Measurements from ENCODE around the gene CACNA1C. TPM values are rescaled to one million over a fixed set of nuclear protein-coding genes. Genes with fewer than 3 reads are reported as not detected.

CACNA1C gene
- total and polyA plus RNA-seq, 5 donors from 2014 or later = 0.02 to 0.14 (median 0.10) TPM

GRCh38 chr12:2457933-2458414, 405.2 kb downstream of the CACNA1C start:
- Histone ChIP-seq H3K27me3 (ENCODE audit: control insufficient read depth, insufficient read depth, low read length) (no peaks in the 10 kb centered on the region), H3K9me3 (ENCODE audit: control insufficient read depth in 2 of 2, low read length in 2 of 2) (no peaks in the 10 kb centered on the region), H3K4me3 (ENCODE audit: low read depth, low read length) (no peak overlapping the region), H3K4me1 (ENCODE audit: control insufficient read depth, insufficient read depth, low read length, poor library complexity, severe bottlenecking) (no peaks in the 10 kb centered on the region), H3K36me3 (ENCODE audit: control insufficient read depth, insufficient read depth, low read length) (no peaks in the 10 kb centered on the region), H3K27ac (ENCODE audit: insufficient read depth, low read length, poor library complexity, severe bottlenecking) (no peak overlapping the region)
- H3K36me3 Mint-ChIP-seq = no peaks in the 10 kb centered on the region
- DNase-seq (no peak), ATAC-seq (ENCODE audit: low read depth in 2 of 2) (no peak)
- no peak overlapping the region for H3K27ac Mint-ChIP-seq
- no peaks in the 10 kb centered on the region for H3K4me1 Mint-ChIP-seq
- H3K27me3 Mint-ChIP-seq = no peaks in the 10 kb centered on the region
- H3K9me3 Mint-ChIP-seq = peaks cover 0 to 3% (median 0%) of the 10 kb centered on the region in 7 donors
- H3K4me3 Mint-ChIP-seq = no peak overlapping the region

- DNase-seq = no peak
- H3K4me1 Mint-ChIP-seq = no peaks in the 10 kb centered on the region
Observed at GRCh38 chr12:2460051-2460670, 407.4 kb downstream of the CACNA1C start.

GRCh38 chr12:2461046-2461445, 408.3 kb downstream of the CACNA1C start:
- Mint-ChIP-seq H3K4me3 (no peak overlapping the region), H3K27ac (no peak overlapping the region), H3K4me1 (no peaks in the 10 kb centered on the region), H3K36me3 (no peaks in the 10 kb centered on the region), H3K9me3 (peaks cover 0 to 3% (median 0%) of the 10 kb centered on the region in 7 donors), H3K27me3 (no peaks in the 10 kb centered on the region)
- Histone ChIP-seq H3K4me1 (ENCODE audit: control insufficient read depth, insufficient read depth, low read length, poor library complexity, severe bottlenecking) (no peaks in the 10 kb centered on the region), H3K9me3 (ENCODE audit: control insufficient read depth in 2 of 2, low read length in 2 of 2) (no peaks in the 10 kb centered on the region), H3K27ac (ENCODE audit: insufficient read depth, low read length, poor library complexity, severe bottlenecking) (no peak overlapping the region), H3K4me3 (ENCODE audit: low read depth, low read length) (no peak overlapping the region), H3K36me3 (ENCODE audit: control insufficient read depth, insufficient read depth, low read length) (no peaks in the 10 kb centered on the region), H3K27me3 (ENCODE audit: control insufficient read depth, insufficient read depth, low read length) (no peaks in the 10 kb centered on the region)
- DNase-seq (no peak), ATAC-seq (ENCODE audit: low read depth in 2 of 2) (no peak)

More at GRCh38 chr12:2460051-2460670, 407.4 kb downstream of the CACNA1C start:
- no peak overlapping the region for H3K4me3 Mint-ChIP-seq
- Histone ChIP-seq H3K27me3 (ENCODE audit: control insufficient read depth, insufficient read depth, low read length) (no peaks in the 10 kb centered on the region), H3K36me3 (ENCODE audit: control insufficient read depth, insufficient read depth, low read length) (no peaks in the 10 kb centered on the region), H3K4me1 (ENCODE audit: control insufficient read depth, insufficient read depth, low read length, poor library complexity, severe bottlenecking) (no peaks in the 10 kb centered on the region), H3K9me3 (ENCODE audit: control insufficient read depth in 2 of 2, low read length in 2 of 2) (no peaks in the 10 kb centered on the region), H3K27ac (ENCODE audit: insufficient read depth, low read length, poor library complexity, severe bottlenecking) (no peak overlapping the region), H3K4me3 (ENCODE audit: low read depth, low read length) (no peak overlapping the region)
- H3K27me3 Mint-ChIP-seq = no peaks in the 10 kb centered on the region
- no peak overlapping the region for H3K27ac Mint-ChIP-seq
- H3K9me3 Mint-ChIP-seq = peaks cover 0 to 3% (median 0%) of the 10 kb centered on the region in 7 donors
- ATAC-seq (ENCODE audit: low read depth in 2 of 2) = no peak
- H3K36me3 Mint-ChIP-seq = no peaks in the 10 kb centered on the region

- Mint-ChIP-seq H3K9me3 (peaks cover 0 to 3% (median 0%) of the 10 kb centered on the region in 7 donors), H3K27ac (no peak overlapping the region), H3K4me1 (no peaks in the 10 kb centered on the region), H3K27me3 (no peaks in the 10 kb centered on the region), H3K4me3 (no peak overlapping the region), H3K36me3 (no peaks in the 10 kb centered on the region)
- H3K4me3 ChIP-seq (ENCODE audit: low read depth, low read length) = no peak overlapping the region
- no peak overlapping the region for H3K27ac ChIP-seq (ENCODE audit: insufficient read depth, low read length, poor library complexity, severe bottlenecking)
- no peak for DNase-seq
- H3K36me3 ChIP-seq (ENCODE audit: control insufficient read depth, insufficient read depth, low read length) = no peaks in the 10 kb centered on the region
- ATAC-seq (ENCODE audit: low read depth in 2 of 2) = no peak
- no peaks in the 10 kb centered on the region for H3K27me3 ChIP-seq (ENCODE audit: control insufficient read depth, insufficient read depth, low read length)
- H3K9me3 ChIP-seq (ENCODE audit: control insufficient read depth in 2 of 2, low read length in 2 of 2) = no peaks in the 10 kb centered on the region
- no peaks in the 10 kb centered on the region for H3K4me1 ChIP-seq (ENCODE audit: control insufficient read depth, insufficient read depth, low read length, poor library complexity, severe bottlenecking)
Observed at GRCh38 chr12:2461645-2462044, 408.9 kb downstream of the CACNA1C start.

- ATAC-seq (ENCODE audit: low read depth in 2 of 2) = no peak
- Mint-ChIP-seq H3K4me1 (no peaks in the 10 kb centered on the region), H3K9me3 (peaks cover 0 to 3% (median 0%) of the 10 kb centered on the region in 7 donors), H3K27ac (no peak overlapping the region), H3K27me3 (no peaks in the 10 kb centered on the region), H3K4me3 (no peak overlapping the region), H3K36me3 (no peaks in the 10 kb centered on the region)
- Histone ChIP-seq H3K36me3 (ENCODE audit: control insufficient read depth, insufficient read depth, low read length) (no peaks in the 10 kb centered on the region), H3K4me3 (ENCODE audit: low read depth, low read length) (no peak overlapping the region), H3K27ac (ENCODE audit: insufficient read depth, low read length, poor library complexity, severe bottlenecking) (no peak overlapping the region), H3K9me3 (ENCODE audit: control insufficient read depth in 2 of 2, low read length in 2 of 2) (no peaks in the 10 kb centered on the region), H3K4me1 (ENCODE audit: control insufficient read depth, insufficient read depth, low read length, poor library complexity, severe bottlenecking) (no peaks in the 10 kb centered on the region), H3K27me3 (ENCODE audit: control insufficient read depth, insufficient read depth, low read length) (no peaks in the 10 kb centered on the region)
- DNase-seq = no peak
Observed at GRCh38 chr12:2462087-2462486, 409.3 kb downstream of the CACNA1C start.

- no peak overlapping the region for H3K27ac Mint-ChIP-seq
- no peaks in the 10 kb centered on the region for H3K27me3 Mint-ChIP-seq
- H3K27ac ChIP-seq (ENCODE audit: insufficient read depth, low read length, poor library complexity, severe bottlenecking) = no peak overlapping the region
- no peaks in the 10 kb centered on the region for H3K36me3 Mint-ChIP-seq
- no peak overlapping the region for H3K4me3 Mint-ChIP-seq
- H3K9me3 ChIP-seq (ENCODE audit: control insufficient read depth in 2 of 2, low read length in 2 of 2) = no peaks in the 10 kb centered on the region
- no peaks in the 10 kb centered on the region for H3K4me1 ChIP-seq (ENCODE audit: control insufficient read depth, insufficient read depth, low read length, poor library complexity, severe bottlenecking)
- H3K4me3 ChIP-seq (ENCODE audit: low read depth, low read length) = no peak overlapping the region
- H3K4me1 Mint-ChIP-seq = no peaks in the 10 kb centered on the region
- ATAC-seq (ENCODE audit: low read depth in 2 of 2) = no peak
- no peaks in the 10 kb centered on the region for H3K27me3 ChIP-seq (ENCODE audit: control insufficient read depth, insufficient read depth, low read length)
- DNase-seq = no peak
- H3K9me3 Mint-ChIP-seq = peaks cover 0 to 3% (median 0%) of the 10 kb centered on the region in 7 donors
- no peaks in the 10 kb centered on the region for H3K36me3 ChIP-seq (ENCODE audit: control insufficient read depth, insufficient read depth, low read length)
Observed at GRCh38 chr12:2463719-2464118, 410.9 kb downstream of the CACNA1C start.

- Histone ChIP-seq H3K4me3 (ENCODE audit: low read depth, low read length) (no peak overlapping the region), H3K9me3 (ENCODE audit: control insufficient read depth in 2 of 2, low read length in 2 of 2) (no peaks in the 10 kb centered on the region), H3K4me1 (ENCODE audit: control insufficient read depth, insufficient read depth, low read length, poor library complexity, severe bottlenecking) (no peaks in the 10 kb centered on the region), H3K36me3 (ENCODE audit: control insufficient read depth, insufficient read depth, low read length) (no peaks in the 10 kb centered on the region), H3K27ac (ENCODE audit: insufficient read depth, low read length, poor library complexity, severe bottlenecking) (no peak overlapping the region), H3K27me3 (ENCODE audit: control insufficient read depth, insufficient read depth, low read length) (no peaks in the 10 kb centered on the region)
- ATAC-seq (ENCODE audit: low read depth in 2 of 2) = no peak
- no peaks in the 10 kb centered on the region for H3K27me3 Mint-ChIP-seq
- no peak overlapping the region for H3K4me3 Mint-ChIP-seq
- H3K36me3 Mint-ChIP-seq = no peaks in the 10 kb centered on the region
- no peaks in the 10 kb centered on the region for H3K4me1 Mint-ChIP-seq
- DNase-seq = no peak
- no peak overlapping the region for H3K27ac Mint-ChIP-seq
- H3K9me3 Mint-ChIP-seq = peaks cover 0 to 3% (median 0%) of the 10 kb centered on the region in 7 donors
Observed at GRCh38 chr12:2465681-2466080, 412.9 kb downstream of the CACNA1C start.

- no peaks in the 10 kb centered on the region for H3K27me3 ChIP-seq (ENCODE audit: control insufficient read depth, insufficient read depth, low read length)
- no peaks in the 10 kb centered on the region for H3K9me3 ChIP-seq (ENCODE audit: control insufficient read depth in 2 of 2, low read length in 2 of 2)
- no peak overlapping the region for H3K4me3 Mint-ChIP-seq
- no peak overlapping the region for H3K27ac ChIP-seq (ENCODE audit: insufficient read depth, low read length, poor library complexity, severe bottlenecking)
- H3K4me3 ChIP-seq (ENCODE audit: low read depth, low read length) = no peak overlapping the region
- H3K4me1 Mint-ChIP-seq = no peaks in the 10 kb centered on the region
- H3K27me3 Mint-ChIP-seq = no peaks in the 10 kb centered on the region
- H3K36me3 ChIP-seq (ENCODE audit: control insufficient read depth, insufficient read depth, low read length) = no peaks in the 10 kb centered on the region
- H3K4me1 ChIP-seq (ENCODE audit: control insufficient read depth, insufficient read depth, low read length, poor library complexity, severe bottlenecking) = no peaks in the 10 kb centered on the region
- ATAC-seq (ENCODE audit: low read depth in 2 of 2) (no peak), DNase-seq (no peak)
- no peak overlapping the region for H3K27ac Mint-ChIP-seq
- H3K9me3 Mint-ChIP-seq = peaks cover 0 to 3% (median 0%) of the 10 kb centered on the region in 7 donors
- H3K36me3 Mint-ChIP-seq = no peaks in the 10 kb centered on the region
Observed at GRCh38 chr12:2466211-2466610, 413.4 kb downstream of the CACNA1C start.
